Hepatocyte (in vitro differentiated cells): ENCODE data around the gene GNG12. TPM values are rescaled to one million over a fixed set of nuclear protein-coding genes. Genes with fewer than 3 reads are reported as not detected.

Experiments
- DNase-seq: peaks from one replicate; pipeline ENCODE4 v3.0.0-alpha.2; 2016; ENCODE audit warnings: low spot score
- H2AFZ ChIP-seq: fragments of 200-600 bp; sonication (generic); 2 replicates; pipeline ENCODE4 v1.6.0; 2016; ENCODE audit warnings: antibody characterized with exemption, mild to moderate bottlenecking
- H3K27ac ChIP-seq: fragments of 200-600 bp; sonication (generic); 2 replicates; pipeline ENCODE4 v1.5.1; 2016; ENCODE audit warnings: mild to moderate bottlenecking
- H3K27me3 ChIP-seq: fragments of 200-600 bp; sonication (generic); 2 replicates; pipeline ENCODE4 v1.6.1; 2016
- H3K36me3 ChIP-seq: fragments of 200-600 bp; sonication (generic); replicated peaks from 2 replicates; pipeline ENCODE4 v1.5.1; 2016; ENCODE audit warnings: low read depth; ENCODE audit not compliant: insufficient read depth
- H3K4me1 ChIP-seq: fragments of 200-600 bp; sonication (generic); 2 replicates; pipeline ENCODE4 v1.5.1; 2016; ENCODE audit warnings: mild to moderate bottlenecking, moderate library complexity; ENCODE audit not compliant: insufficient read depth
- H3K4me2 ChIP-seq: fragments of 200-600 bp; sonication (generic); 2 replicates; pipeline ENCODE4 v1.6.0; 2016
- H3K4me3 ChIP-seq: fragments of 200-600 bp; sonication (generic); 2 replicates; pipeline ENCODE4 v1.5.1; 2016; ENCODE audit warnings: mild to moderate bottlenecking
- H3K79me2 ChIP-seq: fragments of 200-600 bp; sonication (generic); 2 replicates; pipeline ENCODE4 v1.6.0; 2017; ENCODE audit warnings: mild to moderate bottlenecking
- H3K9me2 ChIP-seq: fragments of 200-600 bp; sonication (generic); replicated peaks from 2 replicates; pipeline ENCODE4 v1.6.0; 2017; ENCODE audit warnings: mild to moderate bottlenecking; ENCODE audit not compliant: insufficient read depth
- H3K9me3 ChIP-seq: fragments of 200-600 bp; sonication (generic); 2 replicates; pipeline ENCODE4 v1.5.1; 2016; ENCODE audit warnings: low read depth, mild to moderate bottlenecking
- H4K20me1 ChIP-seq: fragments of 200-600 bp; sonication (generic); 2 replicates; pipeline ENCODE4 v1.6.0; 2016; ENCODE audit warnings: mild to moderate bottlenecking; ENCODE audit not compliant: insufficient read depth, poor library complexity, severe bottlenecking
- CTCF ChIP-seq: fragments of 200-600 bp; sonication (generic); IDR thresholded peaks from 2 replicates; pipeline ENCODE4 v1.5.1; 2016; ENCODE audit warnings: antibody characterized with exemption, mild to moderate bottlenecking; ENCODE audit not compliant: poor library complexity
- EZH2 ChIP-seq: fragments of 200-600 bp; sonication (generic); IDR thresholded peaks from 2 replicates; pipeline ENCODE4 v1.6.1; 2016; ENCODE audit warnings: antibody characterized with exemption, mild to moderate bottlenecking, borderline replicate concordance
- EZH2phosphoT487 ChIP-seq: fragments of 200-600 bp; sonication (generic); IDR thresholded peaks from one replicate; pipeline ENCODE4 v1.6.1; 2018; ENCODE audit warnings: antibody characterized with exemption, mild to moderate bottlenecking, low read depth, moderate library complexity; ENCODE audit not compliant: unreplicated experiment, severe bottlenecking
- WGBS: methylation state at CpG from one replicate; pipeline ENCODE4 v1.1.6; 2016; ENCODE audit warnings: low lambda C conversion rate; ENCODE audit errors: missing lambda C conversion rate; 5-methylcytosine and 5-hydroxymethylcytosine counted together
- polyA plus RNA-seq: library from polyadenylated mRNA; unstranded; fragments of >200 nt; fragmentation: Nextera tagmentation; extraction: Ambion mirVana; gene quantifications from 2 replicates; pipeline ENCODE4 v1.2.1, GENCODE V29; 2016
- total RNA-seq: library from RNA; depleted of rRNA; stranded (reverse); fragments of >200 nt; gene quantifications from 2 replicates; pipeline ENCODE4 v1.2.3, GENCODE V29; 2014

Gene GNG12
- total and polyA plus RNA-seq, 2 experiments from 2014 or later, result 49.6 to 108 TPM

- no peak overlapping the region for H3K4me2 ChIP-seq
- H3K27ac ChIP-seq, result no peak overlapping the region
- H3K4me1 ChIP-seq, result peaks cover 27% of the 10 kb centered on the region
- H2AFZ ChIP-seq, result no peak overlapping the region
- 90% methylated on average over 17 of the region's 17 CpGs for WGBS
- no peak overlapping the region for H3K4me3 ChIP-seq
- DNase-seq, result no peak
- H3K9me2 ChIP-seq, result no peaks in the 10 kb centered on the region
- no peaks in the 10 kb centered on the region for H4K20me1 ChIP-seq
- peaks cover 54% of the 10 kb centered on the region for H3K79me2 ChIP-seq
- H3K36me3 ChIP-seq, result no peaks in the 10 kb centered on the region
- no peaks in the 10 kb centered on the region for H3K27me3 ChIP-seq
- no peak for TF ChIP-seq CTCF
- TF ChIP-seq EZH2, result no peak
- no peak for TF ChIP-seq EZH2phosphoT487
- no peaks in the 10 kb centered on the region for H3K9me3 ChIP-seq
These were observed 79.3 kb downstream of the GNG12 start for GRCh38 chr1:67753776-67754525.

GRCh38 chr1:67752306-67752705 lies 81.0 kb downstream of the GNG12 start:
- Histone ChIP-seq H3K4me1 (peaks cover 38% of the 10 kb centered on the region), H3K9me2 (no peaks in the 10 kb centered on the region), H3K4me2 (no peak overlapping the region), H3K9me3 (no peaks in the 10 kb centered on the region), H3K4me3 (no peak overlapping the region), H3K27me3 (no peaks in the 10 kb centered on the region), H3K79me2 (peaks cover 39% of the 10 kb centered on the region), H3K36me3 (no peaks in the 10 kb centered on the region), H2AFZ (no peak overlapping the region), H3K27ac (no peak overlapping the region), H4K20me1 (no peaks in the 10 kb centered on the region)
- no peak for TF ChIP-seq EZH2
- no peak for TF ChIP-seq EZH2phosphoT487
- TF ChIP-seq CTCF, result no peak
- no peak for DNase-seq
- WGBS, result 68% methylated on average over 2 of the region's 2 CpGs

GRCh38 chr1:67750691-67751054 lies 82.6 kb downstream of the GNG12 start:
- Histone ChIP-seq H3K4me2 (peak overlapping the region; percentile 75), H3K36me3 (no peaks in the 10 kb centered on the region), H3K4me1 (peaks cover 39% of the 10 kb centered on the region), H4K20me1 (no peaks in the 10 kb centered on the region), H3K79me2 (peaks cover 34% of the 10 kb centered on the region), H3K27me3 (no peaks in the 10 kb centered on the region), H3K9me3 (no peaks in the 10 kb centered on the region), H3K4me3 (no peak overlapping the region), H2AFZ (no peak overlapping the region), H3K27ac (peak overlapping the region; percentile 85), H3K9me2 (no peaks in the 10 kb centered on the region)
- TF ChIP-seq EZH2, result no peak
- TF ChIP-seq EZH2phosphoT487, result no peak
- TF ChIP-seq CTCF, result no peak
- no peak for DNase-seq
- WGBS, result 69% methylated on average over 1 of the region's 1 CpG
